A549 (cell line): Measurements from ENCODE around the gene MLX. TPM values are rescaled to one million over a fixed set of nuclear protein-coding genes. Genes with fewer than 3 reads are reported as not detected.

Experiments used
- ATAC-seq, 2 experiments: fragments of 200-7000 bp in 1 of 2; fragments of >200 bp in 1 of 2; cut with Nextera tagmentation in 1 of 2; cut with Tn5 transposase in 1 of 2; 3 replicates each; pipeline versions ENCODE4 v1.8.0 to v1.9.1; 2018 to 2020; ENCODE audit warnings: mild to moderate bottlenecking in 1 of 2, moderate library complexity in 1 of 2
- CTCF ChIA-PET: fragments of 300-600 bp; sonication (Branson Sonifier 250); formaldehyde crosslinking; extraction: SDS; loops from one replicate; lab custom pipeline; 2021; ENCODE audit warnings: antibody characterized with exemption, inconsistent platforms; lab: Yijun Ruan, JAX
- POLR2A ChIA-PET: fragments of 350-600 bp; formaldehyde crosslinking; extraction: SDS; loops from one replicate; lab custom pipeline; 2021; ENCODE audit warnings: antibody characterized with exemption, inconsistent platforms; lab: Yijun Ruan, JAX
- DNase-seq, 2 experiments: peaks; one replicate each; pipeline versions ENCODE4 v3.0.0 to v3.0.0-alpha.2; 2011 to 2016; ENCODE audit warnings: low read depth in 1 of 2, low spot score in 1 of 2
- FAIRE-seq: peaks from 2 replicates; lab custom pipeline; 2011; peaks lifted over from hg19 to GRCh38; lab: Jason Lieb, UNC
- H3K27ac ChIP-seq, 2 experiments: fragments of >200 bp; sonication (Bioruptor Twin); formaldehyde crosslinking; 3 replicates each; pipeline ENCODE4 v1.5.1; 2016 to 2017
- H3K4me1 ChIP-seq: fragments of >200 bp; sonication (Bioruptor Twin); formaldehyde crosslinking; 3 replicates; pipeline ENCODE4 v1.6.1; 2016
- H3K4me2 ChIP-seq: fragments of >200 bp; sonication (Bioruptor Twin); formaldehyde crosslinking; 3 replicates; pipeline ENCODE4 v1.6.1; 2016
- H3K4me3 ChIP-seq: fragments of >200 bp; sonication (Bioruptor Twin); formaldehyde crosslinking; 3 replicates; pipeline ENCODE4 v1.5.1; 2016
- H3K9me3 ChIP-seq: fragments of >200 bp; sonication (Bioruptor Twin); formaldehyde crosslinking; 3 replicates; pipeline ENCODE4 v1.6.1; 2016
- CBX8 ChIP-seq: fragments of 200-600 bp; sonication (generic); IDR thresholded peaks from 2 replicates; pipeline ENCODE4 v1.6.1; 2016
- FOSL2 ChIP-seq, 2 experiments: fragments of 450-650 bp in 1 of 2; fragments of >200 bp in 1 of 2; sonication (Bioruptor Twin) in 1 of 2; formaldehyde crosslinking; IDR thresholded peaks; 2 replicates each; pipeline versions ENCODE4 v1.5.0 to v1.6.1; 2016 to 2020; ENCODE audit warnings: mild to moderate bottlenecking in 1 of 2, moderate library complexity in 1 of 2
- FOXS1 ChIP-seq: fragments of 250-450 bp; sonication (Bioruptor Pico); IDR thresholded peaks from 2 replicates; pipeline ENCODE4 v1.5.0; 2020; ENCODE audit warnings: mild to moderate bottlenecking, moderate library complexity
- GATA3 ChIP-seq: IDR thresholded peaks from 2 replicates; pipeline ENCODE4 v1.6.1; 2012; ENCODE audit warnings: borderline replicate concordance
- HOXB5 ChIP-seq: fragments of 250-450 bp; sonication (Bioruptor Pico); IDR thresholded peaks from 2 replicates; pipeline ENCODE4 v1.5.0; 2020; ENCODE audit warnings: mild to moderate bottlenecking, moderate library complexity
- JUN ChIP-seq, 2 experiments: fragments of >200 bp; sonication (Bioruptor Twin); formaldehyde crosslinking; IDR thresholded peaks; 2 replicates in 1 of 2; 3 replicates in 1 of 2; pipeline ENCODE4 v1.6.1; 2016 to 2017
- MAZ ChIP-seq: fragments of 150-350 bp; IDR thresholded peaks from 2 replicates; pipeline ENCODE4 v1.6.1; 2014; ENCODE audit warnings: antibody characterized with exemption, low read depth, low read length, borderline replicate concordance
- NFE2L2 ChIP-seq: fragments of 150-350 bp; conservative IDR thresholded peaks from 2 replicates; pipeline ENCODE4 v1.6.1; 2014; ENCODE audit warnings: low read length
- RAD21 ChIP-seq, 2 experiments: fragments of >200 bp in 1 of 2; sonication (Bioruptor Twin) in 1 of 2; formaldehyde crosslinking in 1 of 2; IDR thresholded peaks in 1 of 2; conservative IDR thresholded peaks in 1 of 2; 2 replicates in 1 of 2; 3 replicates in 1 of 2; pipeline ENCODE4 v1.6.1; 2012 to 2018; ENCODE audit warnings: inconsistent platforms in 1 of 2
- RCOR1 ChIP-seq: fragments of 150-350 bp; IDR thresholded peaks from 2 replicates; pipeline ENCODE4 v1.6.1; 2014; ENCODE audit warnings: antibody characterized with exemption, low read length, low read depth
- WGBS: methylation state at CpG from one replicate; pipeline ENCODE4 v1.1.6; 2017; ENCODE audit errors: missing lambda C conversion rate; 5-methylcytosine and 5-hydroxymethylcytosine counted together
- polyA plus RNA-seq, 4 experiments: library from polyadenylated mRNA; depleted of rRNA in 3 of 4; stranded (reverse); fragments of >200 nt; fragmentation: RNase III in 1 of 4; extraction: RNeasy Plus Mini Kit Qiagen cat#74134 plus additional on column Dnase treatment in 1 of 4; gene quantifications; 2 replicates in 3 of 4; 3 replicates in 1 of 4; pipeline ENCODE4 v1.2.3, GENCODE V29; 2011 to 2017
- TF ChIP-seq, protein P1 (sequence below): IDR thresholded peaks from 2 replicates; pipeline ENCODE4 v1.6.1; 2012; ENCODE audit warnings: low read depth, borderline replicate concordance

MLX gene
- polyA plus RNA-seq, 2 of the 4 experiments (the other 2 are of a cell fraction), result 46.3 to 48.0 TPM

DNA sequence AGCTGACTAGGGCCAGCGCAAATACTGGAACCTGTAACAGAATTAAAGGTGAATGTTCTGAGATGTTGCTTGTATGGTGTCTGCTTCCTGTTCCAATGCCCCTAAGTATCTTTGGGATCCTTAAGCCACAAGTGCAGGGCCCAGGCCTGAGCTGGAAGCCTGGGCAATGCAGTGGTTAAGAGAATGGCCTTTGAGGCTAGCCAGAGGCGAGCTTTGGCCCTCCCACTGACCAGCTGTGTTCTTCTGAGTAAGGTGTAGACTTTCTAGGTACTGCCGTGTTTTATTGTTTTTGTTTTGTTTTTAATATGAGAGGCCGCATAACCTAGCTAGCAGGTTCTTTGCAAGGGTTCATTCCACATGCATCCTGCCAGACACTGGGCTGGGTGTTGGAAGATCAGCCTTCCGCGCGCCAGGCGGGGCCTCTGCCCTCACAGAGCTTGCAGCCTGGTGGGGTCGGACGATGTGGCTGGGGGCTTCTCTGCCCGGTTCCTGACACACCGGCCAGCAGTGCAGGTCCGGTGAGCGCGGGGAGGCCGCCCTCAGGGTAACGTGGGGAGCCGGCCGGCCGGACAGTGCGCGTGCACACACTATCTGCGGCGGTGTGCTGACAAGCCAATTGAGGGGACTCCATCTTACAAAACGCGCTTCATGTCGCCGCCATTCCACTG, 551 bp upstream of the MLX start:
- Histone ChIP-seq H3K4me2 (peak overlapping the region; percentile 85), H3K27ac (peak overlapping the region; percentile 96), H3K4me1 (peaks cover 35% of the 10 kb centered on the region), H3K4me3 (peak overlapping the region; percentile 93), H3K9me3 (no peaks in the 10 kb centered on the region)
- DNase-seq (no peak), FAIRE-seq (no peak), ATAC-seq (peak; percentile 20 to 21; a peak in 5 of 6 replicates)
- CTCF ChIA-PET, result interaction anchor here (0.7 to 9.3 kb wide), 4 partner anchors 12 to 113 kb away, joined by 3 to 120 read pairs (median 10); partner anchors contain the start of gene PSMC3IP
- POLR2A ChIA-PET, result interaction anchor here (1.9 to 3.5 kb wide), 2 partner anchors 11 to 12 kb away, joined by 7 to 17 read pairs; partner anchors contain the start of gene PSMC3IP
- TF ChIP-seq MAZ, result no peak
- no peak for TF ChIP-seq JUN (IDR thresholded peaks at IDR 0.05)
- no peak for TF ChIP-seq RCOR1
- TF ChIP-seq GATA3, result peak; percentile 41; the same call in 1 of the 2 replicates
- WGBS, result 69% methylated on average over 28 of the region's 28 CpGs

DNA sequence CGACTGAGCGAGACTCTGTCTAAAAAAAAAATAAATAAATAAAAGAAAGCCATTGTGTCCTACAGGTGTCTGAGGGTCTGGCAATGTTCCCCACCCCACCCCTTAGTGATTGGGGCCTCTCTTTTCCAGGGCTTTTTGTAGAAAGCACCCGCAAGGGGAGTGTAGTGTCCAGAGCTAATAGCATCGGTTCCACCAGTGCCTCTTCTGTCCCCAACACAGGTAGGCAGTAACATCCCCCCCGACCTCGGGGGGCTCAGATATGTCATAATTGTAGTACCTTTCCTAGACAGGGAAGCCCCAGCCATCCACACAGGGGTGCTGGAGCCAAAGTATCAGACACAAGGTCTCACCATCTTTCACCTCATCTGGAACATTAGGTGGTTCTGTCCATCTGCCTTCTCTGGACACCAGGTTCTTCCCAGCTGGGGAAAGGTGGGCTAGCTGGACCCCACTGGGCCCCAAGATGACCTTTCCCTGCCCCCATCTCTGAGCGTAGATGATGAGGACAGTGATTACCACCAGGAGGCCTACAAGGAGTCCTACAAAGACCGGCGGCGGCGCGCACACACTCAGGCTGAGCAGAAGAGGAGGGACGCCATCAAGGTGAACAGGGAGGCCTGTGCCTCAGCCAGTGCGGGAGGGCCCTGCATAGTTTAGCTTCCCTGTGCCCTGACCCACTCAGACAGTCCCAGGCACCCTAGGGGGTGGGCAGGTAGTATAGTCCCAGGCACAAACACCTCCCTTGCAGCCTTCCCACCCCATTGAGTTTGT, 1.6 kb downstream of the MLX start:
- POLR2A ChIA-PET, result interaction anchor here (3.5 kb wide), 1 partner anchor 8 kb away, joined by 17 read pairs; the partner anchor contains the start of gene PSMC3IP
- Histone ChIP-seq H3K4me2 (peak overlapping the region; percentile 85; the same call in 2 of the 3 replicates), H3K4me1 (peaks cover 25% of the 10 kb centered on the region), H3K4me3 (no peak overlapping the region), H3K9me3 (no peaks in the 10 kb centered on the region), H3K27ac (no peak overlapping the region)
- ATAC-seq (no peak), DNase-seq (no peak), FAIRE-seq (no peak)
- WGBS, result 89% methylated on average over 14 of the region's 14 CpGs
- CTCF ChIA-PET, result interaction anchor here (0.6 to 9.3 kb wide), 10 partner anchors 10 to 549 kb away, joined by 3 to 120 read pairs (median 4); partner anchors contain the start of genes BECN1, PSMC3IP, RETREG3 and TUBG1
- TF ChIP-seq GATA3 (no peak), HOXB5 (no peak), FOSL2 (IDR thresholded peaks at IDR 0.05) (no peak), FOSL2 (CRISPR knock-in tag; IDR thresholded peaks at IDR 0.05) (no peak), FOXS1 (no peak)

DNA sequence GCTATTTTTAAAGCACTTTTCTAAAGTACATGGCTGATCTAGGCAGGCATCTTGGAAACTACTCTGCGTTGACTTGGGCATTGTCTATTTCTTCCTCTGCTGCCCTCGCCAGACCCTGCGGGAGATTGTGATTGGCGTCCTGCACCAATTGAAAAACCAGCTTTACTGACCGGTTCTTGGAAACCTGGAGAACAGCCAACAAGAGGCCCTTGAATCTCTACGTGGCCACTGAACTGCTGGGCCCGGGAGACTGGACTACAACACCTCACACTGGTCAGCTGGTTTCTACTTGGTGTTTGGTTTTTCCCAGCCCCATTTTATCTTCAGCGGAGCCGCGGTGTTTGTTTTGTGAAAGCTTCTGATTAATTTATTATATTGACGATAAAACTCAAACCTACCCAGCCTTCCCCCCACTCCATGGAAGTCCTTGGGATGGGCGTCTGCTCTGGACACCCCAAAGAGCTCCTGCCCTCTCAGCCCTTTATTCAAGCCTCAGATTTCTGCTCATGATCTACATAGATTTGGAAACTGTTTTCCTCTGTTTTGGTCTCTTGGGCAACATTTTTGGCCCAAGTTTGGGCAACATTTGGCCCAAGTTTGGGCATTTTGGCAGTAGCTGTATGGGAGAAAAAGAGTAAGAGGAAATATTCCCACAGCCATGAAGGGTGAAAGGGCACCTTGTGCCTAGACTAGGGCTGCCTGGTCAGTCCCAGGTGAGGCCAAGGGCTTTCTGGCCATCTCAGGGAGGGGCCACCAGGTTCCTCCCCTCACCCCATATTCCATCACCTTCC, 4.7 kb downstream of the MLX start:
- no peak for DNase-seq
- Histone ChIP-seq H3K4me3 (no peak overlapping the region), H3K4me1 (peaks cover 21% of the 10 kb centered on the region), H3K9me3 (no peaks in the 10 kb centered on the region), H3K4me2 (no peak overlapping the region), H3K27ac (no peak overlapping the region)
- TF ChIP-seq, protein P1, sequence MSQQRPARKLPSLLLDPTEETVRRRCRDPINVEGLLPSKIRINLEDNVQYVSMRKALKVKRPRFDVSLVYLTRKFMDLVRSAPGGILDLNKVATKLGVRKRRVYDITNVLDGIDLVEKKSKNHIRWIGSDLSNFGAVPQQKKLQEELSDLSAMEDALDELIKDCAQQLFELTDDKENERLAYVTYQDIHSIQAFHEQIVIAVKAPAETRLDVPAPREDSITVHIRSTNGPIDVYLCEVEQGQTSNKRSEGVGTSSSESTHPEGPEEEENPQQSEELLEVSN, result no peak
- TF ChIP-seq CBX8 (no peak), JUN (IDR thresholded peaks at IDR 0.05) (no peak), GATA3 (no peak)
- 88% methylated on average over 12 of the region's 12 CpGs for WGBS
- ChIA-PET CTCF (interaction anchor here (0.8 to 4.4 kb wide), 7 partner anchors 9 to 239 kb away, joined by 3 to 21 read pairs (median 3); no protein-coding TSS in a partner anchor), POLR2A (no interaction called here)
- no peak for FAIRE-seq
- no peak for ATAC-seq

DNA sequence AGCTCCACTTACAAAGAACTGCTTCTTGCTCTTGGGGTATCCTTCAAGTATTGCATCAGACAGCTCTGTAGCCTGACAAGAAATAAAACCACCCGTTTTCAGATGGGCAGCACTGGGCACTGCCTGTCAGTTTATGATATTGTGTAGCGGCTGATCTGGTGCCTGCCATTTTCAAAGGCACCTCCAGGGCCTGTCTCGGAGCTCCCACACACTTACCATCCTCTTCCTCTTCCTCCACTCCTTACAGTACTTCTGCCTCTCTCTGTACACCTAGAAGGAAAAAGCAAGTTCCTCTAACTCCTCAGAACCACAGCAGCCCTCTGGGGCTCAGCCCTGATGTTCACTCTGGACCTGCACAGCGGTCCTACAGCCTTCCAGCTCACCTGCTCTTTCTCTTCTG, 6.2 kb downstream of the MLX start:
- Histone ChIP-seq H3K4me1 (peaks cover 20% of the 10 kb centered on the region), H3K27ac (peak overlapping the region in 1 of 2 experiments; percentile 13; a peak in 2 of 6 replicates), H3K9me3 (no peaks in the 10 kb centered on the region), H3K4me3 (no peak overlapping the region), H3K4me2 (no peak overlapping the region)
- WGBS, result 78% methylated on average over 4 of the region's 4 CpGs
- no peak for DNase-seq
- ChIA-PET POLR2A (no interaction called here), CTCF (interaction anchor here (1.0 to 15.8 kb wide), 7 partner anchors 9 to 270 kb away, joined by 3 to 394 read pairs (median 4); partner anchors contain the start of genes CCR10 and PLEKHH3)
- no peak for ATAC-seq
- TF ChIP-seq RAD21 (conservative IDR thresholded peaks at IDR 0.05 in 1 of 2, IDR thresholded peaks at IDR 0.05 in 1 of 2) (no peak), NFE2L2 (no peak)
- FAIRE-seq, result no peak
